Activated CD4-positive, alpha-beta T cell treated with anti-CD3 and anti-CD28 coated beads, Interleukin-2, amount 50 U/mL, for 48 hours (primary cell): Measurements from ENCODE around the gene HHIP.

Experiments used
- DNase-seq, 2 experiments: peaks; one replicate each; pipeline ENCODE4 v3.0.0-alpha.2; 2020

HHIP gene

DNA sequence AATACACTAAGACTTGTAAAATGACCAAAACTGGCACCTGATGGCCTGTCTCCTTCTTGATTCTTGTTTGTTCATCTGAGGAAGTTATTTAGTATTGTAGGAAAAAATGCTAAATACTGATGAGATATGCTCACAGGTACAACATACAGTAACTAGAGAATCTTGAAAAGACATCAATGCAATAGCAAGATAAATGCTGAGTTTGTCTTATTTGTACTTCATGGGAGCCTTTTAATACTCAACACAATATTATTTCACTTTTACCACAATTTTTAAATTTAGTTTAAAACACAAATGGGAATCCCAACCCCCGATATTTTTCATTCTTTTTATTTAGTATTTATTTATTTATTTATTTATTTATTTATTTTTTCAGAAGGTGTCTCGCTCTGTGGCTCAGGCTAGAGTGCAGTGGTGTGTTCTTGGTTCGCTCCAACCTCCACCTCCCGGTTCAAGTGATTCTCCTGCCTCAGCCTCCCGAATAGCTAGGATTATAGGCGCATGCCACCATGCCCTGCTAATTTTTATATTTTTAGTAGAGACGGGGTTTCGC, 12.1 kb downstream of the HHIP start:
- DNase-seq = no peak

- DNase-seq = no peak
Observed at GRCh38 chr4:144658903-144659302, 12.9 kb downstream of the HHIP start.

DNA sequence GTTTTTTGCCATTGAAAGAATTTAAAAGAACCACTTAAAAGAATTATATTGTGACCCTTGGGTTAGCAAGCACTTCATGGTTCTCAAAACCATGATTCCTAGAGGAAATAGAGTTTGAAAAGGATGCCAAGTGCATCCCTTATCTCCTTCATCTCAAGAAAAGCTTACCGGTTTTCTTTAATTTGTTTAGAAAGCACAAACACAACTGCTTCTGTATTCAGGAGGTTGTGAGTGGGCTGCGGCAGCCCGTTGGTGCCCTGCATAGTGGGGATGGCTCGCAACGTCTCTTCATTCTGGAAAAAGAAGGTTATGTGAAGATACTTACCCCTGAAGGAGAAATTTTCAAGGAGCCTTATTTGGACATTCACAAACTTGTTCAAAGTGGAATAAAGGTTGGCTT, 13.5 kb downstream of the HHIP start:
- no peak for DNase-seq

- DNase-seq = no peak
Observed at GRCh38 chr4:144663834-144664475, 18.0 kb downstream of the HHIP start.

DNA sequence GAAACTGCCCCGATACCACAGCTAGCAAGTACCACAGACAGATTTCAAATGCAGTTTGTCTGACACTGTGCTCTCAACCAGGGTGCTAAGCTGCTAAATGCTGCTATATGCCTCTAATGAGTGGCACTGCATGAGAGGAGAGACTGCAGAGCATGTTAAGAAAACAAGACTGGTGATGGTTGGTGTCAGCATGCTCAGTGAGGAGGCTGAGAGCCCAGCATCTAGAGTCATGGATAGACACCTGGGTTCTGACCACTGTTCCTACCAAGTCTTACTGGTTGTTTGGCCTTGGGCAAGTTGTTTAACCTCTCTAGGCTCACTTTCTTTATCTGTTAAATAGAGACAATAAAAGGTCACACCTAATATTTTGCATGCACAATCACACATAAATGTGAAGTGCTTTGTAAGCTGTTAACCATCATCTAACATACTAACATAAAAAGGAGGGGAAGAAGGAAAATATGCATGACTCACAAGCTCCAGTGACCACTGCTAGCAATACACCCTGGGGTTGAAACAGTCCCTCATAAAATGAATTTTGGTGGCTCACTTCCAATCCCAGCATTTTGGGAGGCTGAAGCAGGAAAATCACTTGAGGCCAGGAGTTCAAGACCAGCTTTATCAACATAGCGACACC, 20.7 kb downstream of the HHIP start:
- no peak for DNase-seq

DNA sequence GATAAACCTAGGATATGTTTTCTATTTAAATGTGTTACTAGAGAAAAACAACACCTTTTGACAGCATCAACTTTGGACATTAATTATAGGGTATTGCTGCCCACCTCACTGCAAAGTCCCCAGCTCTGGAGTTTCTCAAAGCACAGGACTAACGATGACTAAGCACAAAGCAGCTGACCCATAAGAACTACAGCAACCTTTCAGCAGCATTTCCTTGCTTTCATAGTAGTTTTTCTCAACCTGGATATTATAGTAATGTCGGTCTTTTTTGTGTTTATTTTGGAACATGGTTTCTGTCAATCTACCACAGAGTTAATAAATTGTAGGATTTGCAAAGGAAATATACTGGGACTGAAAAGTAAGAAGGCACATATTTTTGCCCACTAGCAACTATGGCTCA, 21.5 kb downstream of the HHIP start:
- no peak for DNase-seq

- no peak for DNase-seq
Observed at GRCh38 chr4:144670776-144671175, 24.8 kb downstream of the HHIP start.

GRCh38 chr4:144674711-144675110, 28.8 kb downstream of the HHIP start:
- DNase-seq = no peak

- no peak for DNase-seq
Observed at GRCh38 chr4:144681806-144682205, 35.9 kb downstream of the HHIP start.

DNA sequence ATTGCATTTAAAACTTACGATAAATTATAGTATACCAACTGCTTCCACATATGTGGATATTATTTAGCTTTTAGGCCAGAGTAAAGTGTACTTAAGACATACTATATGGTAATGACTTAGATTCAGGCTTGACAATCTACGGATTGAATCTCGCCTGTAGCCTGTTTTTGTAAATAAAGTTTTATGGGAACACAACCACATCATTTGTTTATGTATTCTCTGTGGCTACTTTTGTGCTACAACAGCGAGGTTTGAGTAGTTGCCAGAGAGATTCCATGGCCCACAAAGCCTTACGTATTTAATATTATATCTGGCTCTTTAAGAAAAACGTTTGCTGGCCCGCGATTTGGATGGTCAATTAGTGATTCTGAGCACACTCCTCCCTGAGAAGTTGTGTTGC, 37.6 kb downstream of the HHIP start:
- DNase-seq = no peak

DNA sequence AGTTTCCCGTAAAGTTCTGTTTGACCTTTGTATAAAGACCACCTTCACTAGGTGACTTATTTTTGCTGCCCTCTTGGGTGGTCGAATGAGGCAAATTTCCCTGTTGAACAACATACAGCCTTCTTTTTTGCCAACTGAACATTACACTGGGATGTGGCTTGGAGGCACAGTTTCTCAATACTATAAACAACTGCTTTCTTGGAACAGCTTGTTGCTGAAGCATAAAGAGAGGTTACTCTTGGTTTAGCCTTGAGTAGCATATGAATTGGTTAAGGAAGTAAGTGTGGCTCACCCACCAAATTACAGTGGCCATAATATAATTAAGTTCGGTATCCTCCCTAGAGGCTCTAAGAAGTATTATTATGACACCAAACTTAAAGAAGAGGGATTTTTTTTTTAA, 40.0 kb downstream of the HHIP start:
- no peak for DNase-seq

DNA sequence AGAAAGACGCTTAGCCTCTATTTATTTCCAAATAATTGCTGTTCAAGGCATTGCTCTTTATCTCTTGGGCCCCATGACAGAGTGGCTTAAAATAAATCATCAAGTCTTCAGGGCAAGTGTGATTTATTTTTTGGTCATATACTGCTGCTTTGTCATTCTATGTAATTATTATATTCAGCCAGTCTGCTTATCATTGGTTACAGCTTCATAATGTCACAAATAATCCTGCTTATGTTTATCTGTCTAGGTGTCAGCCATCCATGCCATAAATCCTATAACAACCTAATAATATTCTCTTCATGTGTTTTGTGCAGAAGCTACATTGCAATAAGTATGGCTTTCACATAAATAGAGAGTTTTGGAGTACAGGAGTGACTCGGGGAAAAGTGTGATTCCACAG, 41.0 kb downstream of the HHIP start:
- no peak for DNase-seq

DNA sequence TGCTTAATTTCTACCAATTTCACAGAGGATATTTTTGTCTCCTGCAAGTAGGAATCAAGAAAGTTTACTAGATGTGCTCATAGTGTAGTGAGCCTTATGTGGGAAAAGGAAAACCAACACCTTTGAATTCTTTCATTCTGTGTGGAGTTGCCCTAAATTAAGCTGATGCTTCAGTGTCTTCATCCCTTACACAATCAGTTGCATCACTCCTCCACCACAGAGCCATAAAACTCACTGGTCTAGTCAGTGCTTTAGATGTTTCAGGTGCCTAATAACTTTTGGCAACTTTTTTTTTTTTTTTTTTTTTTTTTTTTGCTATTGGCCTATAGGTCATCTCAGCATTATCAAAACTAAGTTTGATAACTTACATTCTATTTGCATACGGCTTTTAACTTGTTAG, 41.5 kb downstream of the HHIP start:
- no peak for DNase-seq

DNA sequence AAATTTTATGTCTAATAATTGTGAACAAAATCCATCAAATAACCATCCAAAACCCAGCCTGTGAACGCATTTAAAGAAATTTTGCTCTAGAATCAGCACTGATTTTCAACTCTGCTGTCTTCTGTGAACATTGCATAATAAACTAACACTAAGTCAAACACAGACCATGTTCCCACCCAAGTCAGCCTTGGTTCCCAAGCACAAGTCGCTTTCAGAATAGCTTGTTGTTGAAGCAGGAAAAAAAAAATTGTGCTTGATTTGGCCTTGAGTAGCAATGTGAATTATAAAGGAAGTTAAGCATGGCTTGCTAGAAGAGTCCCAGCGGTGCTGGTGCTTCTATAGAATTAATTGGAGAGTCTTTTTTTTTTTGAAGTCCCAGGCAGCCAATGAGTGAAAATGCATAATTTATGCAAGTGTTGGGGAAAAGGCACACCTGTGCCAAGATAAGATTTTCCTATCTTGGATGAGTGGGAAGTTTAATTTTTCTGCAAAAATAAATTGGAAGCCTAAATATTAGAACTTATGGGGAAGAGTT, 42.1 kb downstream of the HHIP start:
- DNase-seq = no peak

DNA sequence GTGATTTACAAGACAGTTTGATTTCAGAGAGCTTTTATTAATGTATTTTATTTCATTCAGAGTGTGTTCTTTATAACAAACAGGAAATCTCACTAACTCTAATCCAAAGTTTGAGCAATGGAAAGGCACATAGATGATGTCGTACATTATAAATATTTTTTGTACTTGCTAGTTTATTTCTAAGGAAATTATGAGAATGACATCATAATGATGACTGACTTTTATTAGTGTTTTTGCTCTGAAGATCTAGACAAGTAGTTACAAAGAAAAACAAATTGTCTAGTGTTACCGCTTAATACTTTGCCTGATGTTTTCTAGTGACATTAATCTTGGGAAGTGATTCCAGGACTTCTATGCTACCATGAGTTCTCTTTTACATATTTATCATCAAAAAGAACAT, 43.2 kb downstream of the HHIP start:
- DNase-seq = no peak

GRCh38 chr4:144695721-144696120, 49.8 kb downstream of the HHIP start:
- no peak for DNase-seq

DNA sequence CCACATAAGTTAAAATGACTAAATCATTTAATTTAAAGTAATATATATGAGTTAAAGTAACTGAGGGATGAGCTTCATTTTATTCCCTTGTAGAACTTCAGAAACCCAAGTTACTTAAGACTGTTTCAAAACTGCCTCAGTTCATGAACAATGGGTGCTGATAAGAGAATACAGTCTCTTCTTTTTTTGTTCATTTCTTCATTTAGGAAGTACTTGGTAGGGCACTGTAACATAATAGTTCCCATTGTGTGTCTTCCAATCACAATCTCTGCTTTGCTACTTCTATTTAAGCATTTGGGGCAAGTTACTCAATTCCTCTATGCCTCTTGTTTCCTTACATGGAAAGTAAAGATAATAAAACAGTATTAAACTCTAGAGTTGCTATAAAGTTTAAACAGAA, 50.4 kb downstream of the HHIP start:
- no peak for DNase-seq

DNA sequence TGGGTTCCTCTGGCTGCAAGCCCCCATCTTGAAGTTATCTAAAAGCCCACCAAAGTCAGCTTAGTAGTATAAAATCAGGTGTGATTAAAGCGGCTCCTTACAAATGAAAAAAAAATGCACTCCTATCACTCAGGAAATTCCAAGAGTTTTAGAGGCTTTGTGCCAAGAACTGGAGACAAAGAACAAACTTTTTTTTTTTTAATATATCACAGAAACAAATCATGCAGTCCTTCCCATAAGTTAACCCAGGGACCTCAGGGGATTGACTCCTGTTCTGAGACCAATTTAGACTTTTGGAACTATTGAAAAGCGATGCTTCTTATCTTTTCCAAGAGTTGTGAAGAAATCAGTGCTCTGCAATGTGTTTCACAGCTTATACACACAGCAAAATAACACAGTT, 53.6 kb downstream of the HHIP start:
- no peak for DNase-seq

DNA sequence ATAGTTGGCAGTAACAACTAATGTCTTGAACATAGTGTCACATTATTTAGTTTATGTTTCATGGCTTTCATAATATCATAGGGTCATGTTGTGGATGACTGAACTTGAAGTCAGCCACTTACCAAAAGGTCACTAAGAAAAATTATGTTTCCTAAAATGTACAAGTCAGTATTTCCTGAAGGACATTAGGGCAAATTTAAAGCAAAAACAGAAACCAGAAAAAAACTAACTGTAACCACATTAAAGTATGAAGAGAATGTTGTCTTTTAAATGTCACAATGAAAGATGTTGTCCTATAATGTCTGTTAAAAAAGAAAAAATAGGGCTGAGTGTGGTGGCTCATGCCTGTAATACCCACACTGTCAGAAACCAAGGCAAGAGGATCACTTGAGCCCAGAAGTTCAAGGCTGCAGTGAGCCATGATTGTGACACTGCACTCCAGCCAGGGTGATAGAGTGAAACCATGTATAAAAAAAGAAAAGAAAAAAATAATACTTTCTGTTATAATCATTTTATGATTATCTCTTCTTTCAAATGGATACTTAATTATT, 55.8 kb downstream of the HHIP start:
- no peak for DNase-seq

- no peak for DNase-seq
Observed at GRCh38 chr4:144703494-144703893, 57.5 kb downstream of the HHIP start.

DNA sequence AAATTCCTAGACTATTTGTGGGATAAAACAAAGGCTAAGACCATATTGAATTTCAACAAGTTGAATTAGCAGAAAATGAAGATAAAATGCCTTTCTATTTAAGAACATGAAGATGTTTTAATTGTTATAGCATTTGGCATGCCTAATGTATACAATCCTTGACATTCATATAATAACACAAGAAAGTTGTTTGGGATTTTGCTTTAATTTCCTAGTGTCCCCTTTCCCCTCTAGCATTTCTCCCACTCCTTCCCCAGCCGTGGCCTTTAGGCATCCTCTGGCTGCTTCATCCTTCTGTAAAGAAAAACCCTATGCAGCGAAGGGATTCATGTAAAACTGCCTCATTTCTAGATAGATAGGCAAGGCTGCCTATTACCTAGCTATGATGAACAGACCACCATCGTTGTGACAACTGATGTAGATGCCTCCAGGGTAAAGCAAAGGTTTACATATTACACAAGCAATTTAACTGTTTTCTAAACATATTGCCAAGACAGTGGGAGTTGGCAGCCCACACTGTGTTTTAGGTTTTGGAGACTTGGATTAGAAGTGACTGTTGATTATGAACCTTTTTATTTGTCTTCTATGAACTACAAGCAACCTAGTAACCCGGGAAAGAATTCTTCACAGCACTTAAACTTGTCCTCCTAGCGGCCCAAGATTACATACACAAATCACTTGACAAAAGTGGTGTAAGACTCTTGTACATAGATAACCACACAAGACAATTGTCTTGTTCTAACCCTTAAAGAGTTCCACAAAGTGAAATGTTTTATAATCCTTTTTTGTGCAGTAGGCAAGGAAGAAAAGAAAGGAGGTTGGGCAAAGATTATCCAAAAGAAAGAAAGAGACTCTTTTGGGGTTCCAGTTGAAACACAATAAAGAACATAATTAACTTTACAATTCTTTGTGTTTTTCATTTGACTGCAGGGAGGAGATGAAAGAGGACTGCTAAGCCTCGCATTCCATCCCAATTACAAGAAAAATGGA, 59.9 kb downstream of the HHIP start:
- DNase-seq = no peak

DNA sequence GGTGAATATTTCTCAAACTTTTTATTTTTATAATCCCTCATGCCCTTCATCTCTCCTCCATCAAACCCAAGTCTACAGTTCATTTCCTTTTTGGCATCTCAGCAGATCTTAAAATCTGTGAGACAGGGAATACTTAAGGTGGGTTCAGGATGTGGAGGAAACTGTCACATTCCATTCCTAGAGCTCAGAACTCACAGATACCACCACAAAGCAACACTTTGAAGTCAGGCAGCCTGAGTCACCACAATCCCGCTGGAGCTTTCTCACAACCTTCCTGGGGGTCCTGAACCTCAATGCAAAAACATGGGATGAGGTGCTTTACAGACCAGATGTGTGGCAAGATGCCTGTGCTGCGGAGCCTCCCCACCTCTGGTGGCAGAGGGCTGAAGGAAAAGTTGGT, 63.2 kb downstream of the HHIP start:
- DNase-seq = no peak
